Esophagus mucosa (tissue), 1 donor: Measurements from ENCODE around the gene ZBTB7C. TPM values are rescaled to one million over a fixed set of nuclear protein-coding genes. Genes with fewer than 3 reads are reported as not detected.

Source experiments
- ATAC-seq: fragments of 200-7000 bp; cut with Tn5 transposase; one replicate; pipeline ENCODE4 v1.9.1; 2020
- total RNA-seq: library from RNA; stranded (reverse); gene quantifications from one replicate; pipeline ENCODE4 v1.2.4, GENCODE V29; 2023
- donor health status: DM: yes; HTN: yes; CAD: no.

Gene ZBTB7C
- total RNA-seq, 1 donor from 2014 or later: 28.8 TPM

DNA sequence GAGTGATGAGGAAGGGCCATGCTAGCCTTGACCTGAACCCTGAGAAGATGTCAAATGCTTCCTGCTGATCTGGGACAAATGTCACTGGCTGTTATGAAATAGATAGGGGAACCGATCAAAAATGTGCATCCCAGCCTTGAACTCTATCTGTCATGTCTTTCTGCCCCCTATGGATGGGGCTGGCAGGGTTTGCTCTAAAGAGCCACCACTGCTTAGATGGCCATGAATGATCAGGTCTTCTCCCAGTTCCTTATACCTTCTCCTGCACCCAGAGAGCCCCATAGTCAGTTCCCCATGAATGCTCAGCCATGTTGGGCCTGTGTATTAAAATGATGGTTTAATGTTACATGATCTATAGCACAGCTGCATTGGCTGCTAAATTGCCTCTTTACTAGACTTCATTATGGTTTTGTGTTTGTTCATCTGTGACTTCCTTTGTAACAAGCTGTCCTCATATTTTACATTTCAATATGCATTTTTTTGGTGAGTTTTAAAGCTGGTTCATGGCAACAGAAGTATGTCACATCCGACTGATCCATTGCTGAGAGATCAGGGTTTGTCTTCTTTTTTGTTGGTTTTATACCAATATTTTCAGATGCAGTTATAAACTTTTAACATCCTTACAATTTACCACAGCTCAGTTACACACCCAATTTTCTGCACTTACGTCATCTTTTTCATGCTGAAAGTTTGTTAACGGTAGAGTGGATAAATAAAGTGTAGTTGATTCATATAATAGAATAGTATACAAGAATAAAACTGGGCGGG, 422.4 kb downstream of the ZBTB7C start:
- ATAC-seq: no peak

DNA sequence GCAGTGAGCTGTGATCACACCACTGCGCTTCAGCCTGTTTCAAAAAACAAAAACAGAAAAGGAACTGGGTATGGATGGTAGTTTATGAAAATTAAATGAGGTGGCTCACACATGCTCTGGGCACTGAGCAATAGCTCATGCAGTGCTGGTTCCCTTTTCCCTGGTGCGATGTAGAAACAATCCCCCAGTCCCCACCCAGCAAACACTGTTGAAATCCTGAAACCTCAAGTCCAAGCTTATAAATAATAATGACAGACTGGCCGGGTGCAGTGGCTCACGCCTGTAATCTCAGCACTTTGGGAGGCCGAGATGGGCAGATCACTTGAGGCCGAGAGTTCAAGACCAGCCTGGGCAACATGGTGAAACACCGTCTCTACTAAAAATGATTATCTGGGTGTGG, 423.3 kb downstream of the ZBTB7C start:
- no peak for ATAC-seq

DNA sequence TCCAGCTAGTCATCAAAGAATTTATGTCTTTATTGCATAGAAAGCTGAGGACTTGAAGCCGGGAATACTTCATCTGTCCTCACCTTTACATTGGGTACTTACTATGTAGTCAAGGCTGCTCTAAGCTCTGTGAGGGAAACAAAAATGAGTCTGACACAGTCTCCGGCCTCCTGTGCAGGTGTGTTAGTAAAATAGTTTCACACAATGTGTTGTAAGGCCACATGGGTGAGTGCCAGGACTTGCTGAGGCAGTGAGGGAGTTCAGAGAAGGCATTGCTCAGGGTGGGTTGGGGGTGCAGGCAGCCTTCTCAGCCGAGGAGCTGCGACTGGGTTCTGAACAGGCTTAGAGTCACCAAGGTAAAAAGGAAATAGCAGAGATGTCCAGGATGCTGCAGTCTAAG, 424.2 kb downstream of the ZBTB7C start:
- ATAC-seq: no peak

DNA sequence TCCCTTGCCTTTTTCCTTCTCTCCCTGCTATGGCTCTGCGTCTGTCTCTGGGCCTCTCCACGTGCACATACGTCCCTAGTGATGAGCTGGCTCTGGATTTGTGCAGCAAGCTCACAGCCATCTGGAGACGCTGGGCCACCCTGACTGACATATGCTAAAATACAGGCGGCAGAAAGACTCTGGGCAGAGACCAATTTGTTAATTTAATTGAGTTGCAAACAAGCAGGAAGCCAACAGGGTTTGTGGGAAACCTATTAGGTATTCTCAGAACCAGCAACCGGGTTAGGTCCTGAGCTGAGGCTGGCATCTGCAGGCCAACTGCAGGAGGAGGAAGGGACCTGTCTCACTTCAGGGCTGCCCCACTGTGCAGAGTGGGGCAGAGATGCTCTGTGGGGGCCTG, 425.2 kb downstream of the ZBTB7C start:
- no peak for ATAC-seq

DNA sequence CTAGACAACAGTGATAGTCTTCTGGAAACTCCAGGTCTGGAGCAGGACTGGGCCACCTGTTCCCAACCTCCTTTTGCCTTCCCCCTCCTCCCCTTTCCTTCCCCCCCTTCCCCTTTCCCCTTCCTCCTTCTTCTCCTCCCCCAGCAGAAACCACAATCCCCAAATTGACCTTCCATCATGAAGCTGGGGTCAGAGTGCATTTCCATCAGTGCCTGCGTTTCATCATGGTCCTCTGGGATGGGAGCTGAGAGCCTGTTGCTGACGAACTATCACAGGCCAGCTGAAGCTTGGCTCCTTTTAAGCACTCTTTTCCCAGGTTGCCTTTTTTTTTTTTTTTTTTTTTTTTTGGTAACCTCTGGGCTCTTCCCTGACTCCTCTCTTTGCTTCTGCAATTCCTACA, 426.1 kb downstream of the ZBTB7C start:
- no peak for ATAC-seq

DNA sequence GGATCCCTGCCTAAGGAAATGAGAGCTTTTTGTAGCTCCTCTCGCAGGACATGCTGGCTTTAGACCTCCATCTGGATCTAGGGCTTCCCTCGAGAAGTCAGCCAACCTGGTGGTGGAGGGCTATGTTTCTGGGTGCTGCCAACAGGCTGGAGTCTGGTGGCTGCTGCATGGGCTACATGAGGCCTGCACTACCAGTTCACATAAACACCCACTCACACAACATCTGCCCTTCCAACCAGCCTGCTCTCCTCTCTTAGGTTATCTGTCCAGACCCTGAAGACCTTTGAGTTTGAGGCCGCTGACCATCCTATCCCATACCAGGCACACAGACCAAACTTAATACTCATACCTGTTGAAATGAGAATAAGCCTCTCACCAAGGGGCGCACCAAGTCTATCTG, 427.4 kb downstream of the ZBTB7C start:
- no peak for ATAC-seq

DNA sequence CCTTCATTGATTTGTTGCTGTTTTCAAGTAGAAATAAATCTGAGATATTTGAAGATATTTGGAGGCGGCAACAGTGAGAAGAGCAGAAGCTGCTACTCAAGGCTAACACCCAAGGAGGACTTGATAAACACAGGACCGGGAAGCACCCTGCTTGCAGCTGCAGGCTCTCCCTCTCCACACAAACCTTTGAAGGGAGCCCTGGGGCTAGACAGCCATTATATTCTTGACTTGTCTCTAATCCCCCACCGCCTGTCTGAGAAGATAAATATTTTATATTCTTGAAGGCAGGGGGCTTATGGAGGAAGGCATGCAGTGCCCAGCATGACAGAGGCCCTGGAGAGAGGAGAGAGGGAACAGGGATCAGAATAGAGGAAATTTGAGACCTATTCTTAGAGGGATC, 427.9 kb downstream of the ZBTB7C start:
- ATAC-seq: no peak

DNA sequence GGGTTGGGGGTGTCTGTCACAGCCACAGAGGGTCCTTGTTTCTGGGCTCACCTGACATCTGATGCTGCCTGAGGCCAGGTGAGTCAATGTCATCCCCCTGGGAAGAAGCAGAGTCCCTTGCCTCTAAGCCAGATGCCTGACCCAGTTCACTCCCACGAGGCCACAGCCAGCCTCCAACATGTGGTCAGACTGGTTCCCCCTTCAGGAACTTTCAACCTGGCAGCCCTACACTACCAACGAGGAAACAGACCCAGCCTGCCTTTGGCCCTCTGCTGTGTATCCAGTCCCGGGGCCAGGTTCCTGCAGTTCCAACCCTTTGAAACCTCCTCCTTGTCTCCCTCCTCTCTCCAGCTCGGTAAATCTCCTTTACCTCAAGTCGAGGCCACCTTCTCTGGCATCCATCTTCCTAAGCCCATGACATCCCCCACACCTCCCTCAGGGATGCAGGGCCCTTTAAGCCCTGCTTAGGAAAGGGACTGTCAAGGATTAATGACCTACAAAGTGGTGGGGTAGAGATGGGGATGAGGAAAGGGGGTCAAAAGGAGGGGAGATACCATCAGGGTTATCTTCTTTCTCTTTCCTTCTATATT, 429.5 kb downstream of the ZBTB7C start:
- ATAC-seq: peak; percentile 57

DNA sequence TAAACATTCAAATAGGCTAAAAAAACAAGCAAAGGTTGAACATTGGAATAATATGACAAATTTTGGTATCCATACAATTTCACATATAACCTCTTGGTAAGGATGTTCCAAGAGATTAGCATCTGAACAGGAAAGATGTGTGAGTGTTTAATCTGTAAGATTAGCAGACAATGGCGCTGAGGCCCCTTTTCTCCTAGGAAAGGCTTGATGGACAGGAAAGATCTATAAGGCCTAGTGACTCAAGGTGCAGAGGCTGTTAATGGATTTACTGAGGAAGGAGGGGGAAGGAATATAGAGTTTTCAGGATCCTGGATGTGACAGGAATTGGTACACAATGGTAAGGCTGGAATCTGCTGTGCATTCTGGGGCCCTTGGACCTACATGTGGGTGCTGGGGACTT, 430.6 kb downstream of the ZBTB7C start:
- no peak for ATAC-seq

DNA sequence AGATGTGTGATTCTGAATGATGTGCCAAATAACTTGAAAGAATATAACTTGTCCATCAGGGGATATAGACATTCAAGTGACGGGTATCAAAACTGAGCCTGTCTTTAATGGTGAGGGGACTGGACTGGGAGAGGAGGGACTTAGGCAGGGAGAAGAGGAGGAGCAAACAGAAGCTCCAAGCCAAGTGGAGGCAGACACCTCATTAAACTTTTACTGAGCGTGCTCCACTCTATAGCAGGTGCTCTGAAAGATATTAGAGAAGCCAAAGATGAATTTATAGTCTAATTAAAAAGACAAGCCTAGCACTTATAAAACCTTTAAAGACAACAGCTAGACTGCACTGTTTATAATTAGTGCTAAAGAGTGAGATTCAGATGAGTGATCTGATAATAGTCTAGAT, 431.0 kb downstream of the ZBTB7C start:
- ATAC-seq: no peak

Other genes with a start within 250 kb of the ZBTB7C start
- 14.0 TPM for gene CTIF, start 129.6 kb upstream of the ZBTB7C start, total RNA-seq